SIG-M5 (cell line): ENCODE measurements around the gene RICTOR.

Experiments used
- DNase-seq: peaks from one replicate; lab custom pipeline; 2025; lab: John Stamatoyannopoulos, UW

The RICTOR gene

GRCh38 chr5:38938973-38939372 lies 135.2 kb downstream of the RICTOR start:
- DNase-seq, result no peak

GRCh38 chr5:38938424-38938823 lies 135.8 kb downstream of the RICTOR start:
- DNase-seq, result no peak

GRCh38 chr5:38936269-38936668 lies 137.9 kb downstream of the RICTOR start:
- no peak for DNase-seq

GRCh38 chr5:38935437-38935836 lies 138.8 kb downstream of the RICTOR start:
- no peak for DNase-seq

GRCh38 chr5:38932854-38933408 lies 141.3 kb downstream of the RICTOR start:
- DNase-seq, result no peak

- no peak for DNase-seq
Observed at GRCh38 chr5:38931731-38932130, 142.5 kb downstream of the RICTOR start.

- no peak for DNase-seq
Observed at GRCh38 chr5:38929838-38930237, 144.4 kb downstream of the RICTOR start.

- DNase-seq, result no peak
Observed at GRCh38 chr5:38927470-38927869, 146.7 kb downstream of the RICTOR start.

- no peak for DNase-seq
Observed at GRCh38 chr5:38926121-38926520, 148.1 kb downstream of the RICTOR start.

GRCh38 chr5:38925154-38925925 lies 148.9 kb downstream of the RICTOR start:
- DNase-seq, result no peak

- no peak for DNase-seq
Observed at GRCh38 chr5:38923661-38924451, 150.3 kb downstream of the RICTOR start.

- DNase-seq, result no peak
Observed at GRCh38 chr5:38922199-38922598, 152.0 kb downstream of the RICTOR start.

GRCh38 chr5:38921174-38921573 lies 153.0 kb downstream of the RICTOR start:
- no peak for DNase-seq

- DNase-seq, result no peak
Observed at GRCh38 chr5:38916802-38917201, 157.4 kb downstream of the RICTOR start.

GRCh38 chr5:38913714-38914113 lies 160.5 kb downstream of the RICTOR start:
- no peak for DNase-seq

GRCh38 chr5:38911933-38912332 lies 162.3 kb downstream of the RICTOR start:
- no peak for DNase-seq

- no peak for DNase-seq
Observed at GRCh38 chr5:38906503-38906902, 167.7 kb downstream of the RICTOR start.

GRCh38 chr5:38905516-38905915 lies 168.7 kb downstream of the RICTOR start:
- no peak for DNase-seq

GRCh38 chr5:38899936-38900335 lies 174.3 kb downstream of the RICTOR start:
- DNase-seq, result no peak

- DNase-seq, result no peak
Observed at GRCh38 chr5:38896760-38897159, 177.4 kb downstream of the RICTOR start.

GRCh38 chr5:38892363-38892762 lies 181.8 kb downstream of the RICTOR start:
- DNase-seq, result no peak

- DNase-seq, result no peak
Observed at GRCh38 chr5:38891563-38891962, 182.6 kb downstream of the RICTOR start.

- no peak for DNase-seq
Observed at GRCh38 chr5:38889424-38889823, 184.8 kb downstream of the RICTOR start.
